ENCODE results near the gene AAK1. TPM values are rescaled to one million over a fixed set of nuclear protein-coding genes. Genes with fewer than 3 reads are reported as not detected.

Gene AAK1
- total and polyA plus RNA-seq, 2 donors (not counting 3 experiments of a cell fraction or from before 2014, with no cell fraction given), result 31.0 to 127 TPM

DNA sequence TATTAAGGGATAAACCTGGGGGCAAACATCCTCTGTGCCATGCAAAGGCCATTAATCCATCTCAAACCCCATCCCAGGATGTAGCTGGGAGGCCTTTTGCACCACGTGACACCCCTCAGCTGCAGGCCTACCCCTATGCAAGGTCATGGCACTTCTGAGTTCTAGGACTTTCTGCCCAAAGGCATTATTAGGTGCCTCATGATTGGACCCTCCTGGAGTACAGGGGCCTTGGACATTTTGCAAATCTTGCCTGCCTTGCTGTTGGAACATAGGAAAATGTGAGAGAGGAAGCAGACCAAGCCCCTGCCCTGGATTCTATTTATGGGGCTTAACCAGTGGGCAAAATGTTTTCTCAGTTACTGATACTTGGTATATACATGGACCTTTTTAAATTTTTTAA lies 162.1 kb downstream of the AAK1 start:
- CTCF ChIA-PET, result no interaction called here
- dilution Hi-C loops (cut with MboI; ENCODE audit: extremely low pct_ligation_motif_present, low sequenced_read_pairs), result no loop called here

More for the DNA sequence above, 162.1 kb downstream of the AAK1 start:
- Histone ChIP-seq H3K79me2 (ENCODE audit: control insufficient read depth, insufficient read depth, low read length) (no peaks in the 10 kb centered on the region), H4K20me1 (replicated peaks; ENCODE audit: control insufficient read depth, extremely low read depth, insufficient read depth, low read length) (peaks cover 3% of the 10 kb centered on the region), H3K9ac (replicated peaks; ENCODE audit: extremely low read depth, insufficient read depth, low read length) (no peak overlapping the region), H3K9me3 (replicated peaks; ENCODE audit: control insufficient read depth, insufficient read depth, low read length) (no peaks in the 10 kb centered on the region), H3K4me3 (replicated peaks in 1 of 3; ENCODE audit: insufficient read depth in 1 of 3, low read depth in 1 of 3, low read length in 3 of 3) (no peak overlapping the region), H2AFZ (ENCODE audit: low read depth, low read length) (no peak overlapping the region), H3K4me1 (ENCODE audit: control insufficient read depth, extremely low read depth, insufficient read depth, low read length) (peaks cover 10% of the 10 kb centered on the region), H3K27me3 (ENCODE audit: control insufficient read depth in 2 of 2, insufficient read depth in 2 of 2, low read length in 2 of 2) (no peaks in the 10 kb centered on the region), H3K4me2 (ENCODE audit: insufficient read depth, low read length) (no peak overlapping the region), H3K36me3 (ENCODE audit: control insufficient read depth in 2 of 2, extremely low read depth in 1 of 2, insufficient read depth in 2 of 2, low read length in 2 of 2) (peaks cover 2% of the 10 kb centered on the region in 2 experiments), H3K9me1 (replicated peaks; ENCODE audit: control insufficient read depth, extremely low read depth, insufficient read depth, low read length) (no peaks in the 10 kb centered on the region), H3K27ac (ENCODE audit: insufficient read depth, low read depth, low read length) (no peak overlapping the region)
- no TSS peak for BruUV-seq (replicated peaks)
- FAIRE-seq, result no peak
- DNase-seq (ENCODE audit: low read depth, low spot score), result no peak
- intact Hi-C loops (cut with micrococcal nuclease), result no loop called here
- POLR2A ChIA-PET, result no interaction called here
- TF ChIP-seq POLR2A (IDR thresholded peaks at IDR 0.05; ENCODE audit: low read depth, low read length) (no peak), POLR2AphosphoS5 (IDR thresholded peaks at IDR 0.05; ENCODE audit: insufficient read depth, low read depth, low read length) (no peak), JUN (IDR thresholded peaks at IDR 0.05; ENCODE audit: borderline replicate concordance, insufficient read depth, insufficient read length, low read depth) (no peak), FOS (IDR thresholded peaks at IDR 0.05; ENCODE audit: borderline replicate concordance, insufficient read depth, low read length) (no peak), GATA2 (IDR thresholded peaks at IDR 0.05; ENCODE audit: insufficient read depth, insufficient read length, low read depth, low read length) (no peak), EZH2 (IDR thresholded peaks at IDR 0.05; ENCODE audit: borderline replicate concordance, low read depth, low read length, severe bottlenecking) (no peak), MYC (IDR thresholded peaks at IDR 0.05; ENCODE audit: low read depth, low read length) (no peak)
- TF ChIP-seq, protein P1, sequence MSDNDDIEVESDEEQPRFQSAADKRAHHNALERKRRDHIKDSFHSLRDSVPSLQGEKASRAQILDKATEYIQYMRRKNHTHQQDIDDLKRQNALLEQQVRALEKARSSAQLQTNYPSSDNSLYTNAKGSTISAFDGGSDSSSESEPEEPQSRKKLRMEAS (IDR thresholded peaks at IDR 0.05; ENCODE audit: insufficient read depth, insufficient read length), result no peak
- TF ChIP-seq, protein P2, sequence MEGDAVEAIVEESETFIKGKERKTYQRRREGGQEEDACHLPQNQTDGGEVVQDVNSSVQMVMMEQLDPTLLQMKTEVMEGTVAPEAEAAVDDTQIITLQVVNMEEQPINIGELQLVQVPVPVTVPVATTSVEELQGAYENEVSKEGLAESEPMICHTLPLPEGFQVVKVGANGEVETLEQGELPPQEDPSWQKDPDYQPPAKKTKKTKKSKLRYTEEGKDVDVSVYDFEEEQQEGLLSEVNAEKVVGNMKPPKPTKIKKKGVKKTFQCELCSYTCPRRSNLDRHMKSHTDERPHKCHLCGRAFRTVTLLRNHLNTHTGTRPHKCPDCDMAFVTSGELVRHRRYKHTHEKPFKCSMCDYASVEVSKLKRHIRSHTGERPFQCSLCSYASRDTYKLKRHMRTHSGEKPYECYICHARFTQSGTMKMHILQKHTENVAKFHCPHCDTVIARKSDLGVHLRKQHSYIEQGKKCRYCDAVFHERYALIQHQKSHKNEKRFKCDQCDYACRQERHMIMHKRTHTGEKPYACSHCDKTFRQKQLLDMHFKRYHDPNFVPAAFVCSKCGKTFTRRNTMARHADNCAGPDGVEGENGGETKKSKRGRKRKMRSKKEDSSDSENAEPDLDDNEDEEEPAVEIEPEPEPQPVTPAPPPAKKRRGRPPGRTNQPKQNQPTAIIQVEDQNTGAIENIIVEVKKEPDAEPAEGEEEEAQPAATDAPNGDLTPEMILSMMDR (IDR thresholded peaks at IDR 0.05; ENCODE audit: extremely low read depth in 1 of 2, insufficient read depth in 1 of 2, low read depth in 1 of 2, low read length in 2 of 2), result no peak

Data from endothelial cell of umbilical vein (primary cell).